GM18498 (cell line): ENCODE data around the gene TXLNA.

ENCODE experiments used
- ATAC-seq: cut with Tn5 transposase; IDR thresholded peaks from one replicate; pipeline ENCODE4 v1.9.1; 2021; ENCODE audit warnings: mild to moderate bottlenecking, moderate library complexity; ENCODE audit not compliant: unreplicated experiment

The TXLNA gene

DNA sequence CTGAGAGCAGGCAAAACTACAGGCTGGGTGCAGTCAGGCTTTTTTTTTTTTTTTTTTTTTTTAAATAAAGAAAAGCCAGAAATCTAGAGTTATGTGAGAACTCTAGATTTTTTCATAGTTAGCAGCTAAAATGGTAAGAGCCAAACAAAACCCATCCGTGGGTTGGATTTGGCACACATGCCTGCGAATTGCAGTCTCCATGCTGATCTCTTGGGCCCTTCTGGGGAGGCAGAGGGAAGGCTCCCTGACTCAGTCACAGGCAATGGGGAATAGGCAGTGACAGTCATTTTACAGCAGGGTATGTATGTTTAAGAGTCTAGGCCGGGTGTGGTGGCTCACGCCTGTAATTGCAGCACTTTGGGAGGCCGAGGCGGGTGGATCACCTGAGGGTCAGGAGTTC, 2.6 kb downstream of the TXLNA start:
- ATAC-seq, result no peak

DNA sequence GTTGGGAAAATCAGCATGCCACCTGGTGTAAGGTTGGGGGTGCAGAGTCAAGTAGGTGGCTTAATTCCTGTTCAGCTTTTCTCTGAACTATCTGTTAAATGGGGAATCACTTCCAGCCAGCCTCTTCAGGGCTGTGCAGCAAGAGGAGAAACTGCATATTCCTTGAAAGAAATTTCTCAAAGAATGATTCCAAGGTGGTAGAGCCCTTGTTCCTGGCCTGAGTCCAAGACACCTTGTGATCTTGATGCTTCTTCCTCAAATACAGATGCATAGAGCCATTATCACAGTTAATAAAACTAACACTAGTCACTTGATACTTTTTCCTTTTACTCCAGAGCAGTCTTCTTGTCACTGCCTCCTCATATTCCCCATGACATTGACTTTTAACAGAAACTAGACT, 5.2 kb downstream of the TXLNA start:
- no peak for ATAC-seq

DNA sequence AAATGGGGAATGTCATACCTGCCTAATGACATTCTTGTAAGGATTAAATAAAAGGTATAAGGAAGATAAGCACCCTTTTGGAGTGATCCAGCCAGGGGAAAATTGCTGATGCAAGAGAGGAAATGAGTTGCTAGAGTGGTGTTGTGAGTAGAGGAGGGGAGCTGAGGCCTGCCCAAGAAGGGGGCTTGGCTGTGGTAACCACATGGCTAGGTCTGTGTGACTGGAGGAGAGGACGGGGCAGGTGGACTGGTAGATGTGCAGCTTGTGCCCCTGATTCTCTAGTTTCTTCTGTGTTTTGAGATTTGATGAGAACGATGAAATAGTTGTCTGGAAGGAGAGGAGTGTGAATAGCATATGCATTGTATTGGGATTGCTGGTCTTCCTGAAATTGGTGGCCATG, 6.6 kb downstream of the TXLNA start:
- ATAC-seq, result no peak

DNA sequence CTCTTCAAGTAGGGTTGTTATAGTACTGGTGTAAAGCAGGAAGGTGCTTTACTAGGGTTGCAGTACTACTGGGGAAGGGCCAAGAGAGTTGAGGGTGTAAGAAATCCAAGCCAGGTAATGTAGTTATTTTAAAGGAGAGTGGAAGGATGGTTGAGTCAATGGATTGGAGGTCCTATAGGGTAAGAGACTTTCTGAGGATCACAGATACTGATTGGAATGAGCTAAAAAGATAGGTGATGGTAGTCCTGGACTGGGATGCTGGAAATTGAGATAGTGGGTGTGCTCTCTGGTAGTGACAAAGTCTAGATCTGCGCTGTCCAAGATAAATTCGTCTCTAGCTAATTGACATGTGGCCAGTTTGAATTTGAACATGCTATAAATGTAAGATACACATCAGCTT, 7.0 kb downstream of the TXLNA start:
- no peak for ATAC-seq

DNA sequence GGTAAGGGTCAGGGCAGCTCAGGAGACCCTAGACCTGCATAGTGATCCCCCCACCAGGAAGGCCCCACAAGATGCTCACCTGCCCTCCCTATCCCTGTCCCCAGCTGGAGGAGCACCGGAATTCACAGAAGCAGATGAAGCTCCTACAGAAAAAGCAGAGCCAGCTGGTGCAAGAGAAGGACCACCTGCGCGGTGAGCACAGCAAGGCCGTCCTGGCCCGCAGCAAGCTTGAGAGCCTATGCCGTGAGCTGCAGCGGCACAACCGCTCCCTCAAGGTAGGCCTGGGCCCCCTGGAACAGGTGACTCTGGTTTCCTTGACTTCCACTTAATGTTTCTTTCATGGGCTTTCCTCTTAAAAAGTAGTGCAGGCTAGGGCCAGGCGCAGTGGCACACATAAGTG, 8.4 kb downstream of the TXLNA start:
- ATAC-seq, result no peak

DNA sequence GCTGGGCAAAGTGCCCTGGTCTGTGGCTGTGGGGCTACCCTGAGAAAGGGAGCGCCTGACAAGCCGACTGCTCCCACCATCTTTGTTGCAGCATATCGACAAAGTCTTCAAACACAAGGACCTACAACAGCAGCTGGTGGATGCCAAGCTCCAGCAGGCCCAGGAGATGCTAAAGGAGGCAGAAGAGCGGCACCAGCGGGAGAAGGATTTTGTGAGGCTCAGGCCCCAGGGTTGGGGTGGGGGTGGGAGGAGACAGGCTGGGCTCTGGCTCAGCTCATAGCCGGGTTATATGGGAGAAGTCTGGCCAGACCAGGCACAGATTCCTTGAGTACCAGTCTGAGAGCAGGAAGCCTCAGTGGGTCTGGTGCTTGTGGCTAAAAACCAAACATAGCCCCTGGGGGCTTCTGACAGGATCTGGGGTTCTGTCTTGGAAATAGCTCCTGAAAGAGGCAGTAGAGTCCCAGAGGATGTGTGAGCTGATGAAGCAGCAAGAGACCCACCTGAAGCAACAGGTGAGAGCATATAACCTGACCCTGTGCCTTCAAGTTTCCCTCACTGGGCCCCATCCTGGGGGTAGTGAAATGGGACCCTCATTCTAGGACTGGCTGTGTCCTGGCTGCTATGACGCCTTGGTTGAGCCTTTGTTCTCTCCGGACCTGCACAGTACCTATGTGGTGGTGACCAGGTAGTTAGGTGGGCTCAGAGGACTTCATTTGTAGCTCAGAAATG, 12.9 kb downstream of the TXLNA start:
- no peak for ATAC-seq

DNA sequence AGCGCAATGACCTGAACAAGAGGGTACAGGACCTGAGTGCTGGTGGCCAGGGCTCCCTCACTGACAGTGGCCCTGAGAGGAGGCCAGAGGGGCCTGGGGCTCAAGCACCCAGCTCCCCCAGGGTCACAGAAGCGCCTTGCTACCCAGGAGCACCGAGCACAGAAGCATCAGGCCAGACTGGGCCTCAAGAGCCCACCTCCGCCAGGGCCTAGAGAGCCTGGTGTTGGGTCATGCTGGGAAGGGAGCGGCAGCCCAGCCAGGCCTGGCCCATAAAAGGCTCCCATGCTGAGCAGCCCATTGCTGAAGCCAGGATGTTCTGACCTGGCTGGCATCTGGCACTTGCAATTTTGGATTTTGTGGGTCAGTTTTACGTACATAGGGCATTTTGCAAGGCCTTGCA, 15.5 kb downstream of the TXLNA start:
- ATAC-seq, result no peak

DNA sequence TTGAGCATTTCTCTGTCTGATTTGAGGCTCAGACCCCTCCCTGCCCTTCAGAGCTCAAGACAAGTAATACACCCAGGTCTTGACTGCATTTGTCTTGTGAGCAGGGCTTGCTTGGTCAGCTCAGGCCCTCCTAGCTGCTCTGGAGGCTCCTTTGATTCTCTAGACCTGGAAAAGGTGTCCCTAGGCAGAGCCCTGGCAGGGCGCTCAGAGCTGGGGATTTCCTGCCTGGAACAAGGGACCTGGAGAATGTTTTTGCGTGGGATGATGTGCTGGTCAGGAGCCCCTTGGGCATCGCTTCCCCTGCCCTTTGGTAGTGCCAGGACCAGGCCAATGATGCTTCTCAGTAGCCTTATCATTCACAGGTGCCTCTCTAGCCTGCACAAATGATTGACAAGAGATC, 16.1 kb downstream of the TXLNA start:
- no peak for ATAC-seq

DNA sequence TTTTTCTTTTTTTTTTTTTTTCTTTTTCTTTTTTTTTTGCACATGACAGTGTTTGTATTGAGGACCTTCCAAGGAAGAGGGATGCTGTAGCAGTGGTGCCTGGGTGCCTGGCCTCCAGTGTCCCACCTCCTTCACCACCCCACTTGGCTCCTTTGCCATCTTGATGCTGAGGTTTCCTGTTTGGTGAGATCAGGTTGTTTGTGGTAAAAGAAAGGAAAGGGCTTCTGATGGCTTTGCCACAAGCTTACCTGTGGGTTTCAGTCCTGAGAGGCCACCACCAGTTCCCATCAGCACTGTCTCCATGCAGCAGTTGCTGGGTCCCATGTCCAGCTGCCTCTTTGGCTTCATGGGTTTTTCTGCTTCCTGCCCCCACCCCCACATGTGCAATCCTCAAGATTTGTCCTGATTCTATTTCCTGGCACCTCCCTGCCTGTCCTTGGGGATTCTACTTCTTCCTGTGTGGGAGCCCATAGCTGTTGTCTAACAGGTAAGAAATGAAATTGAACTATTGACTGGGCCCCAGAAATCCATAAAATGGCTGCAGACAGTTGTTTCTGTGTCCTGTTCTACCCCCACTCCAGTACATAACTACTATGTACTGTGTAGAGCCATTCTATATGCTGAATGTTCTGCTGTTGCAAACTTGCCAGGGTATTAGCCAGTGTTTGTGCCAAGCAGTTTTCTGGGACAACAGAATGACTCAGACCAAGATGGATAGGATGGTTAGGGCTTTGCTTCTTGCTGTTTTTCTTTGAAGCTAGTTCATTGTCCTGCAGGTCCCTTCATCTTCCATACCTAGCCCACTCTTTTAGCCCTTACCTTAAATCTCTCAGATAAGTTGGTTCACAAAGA, 16.7 kb downstream of the TXLNA start:
- no peak for ATAC-seq

DNA sequence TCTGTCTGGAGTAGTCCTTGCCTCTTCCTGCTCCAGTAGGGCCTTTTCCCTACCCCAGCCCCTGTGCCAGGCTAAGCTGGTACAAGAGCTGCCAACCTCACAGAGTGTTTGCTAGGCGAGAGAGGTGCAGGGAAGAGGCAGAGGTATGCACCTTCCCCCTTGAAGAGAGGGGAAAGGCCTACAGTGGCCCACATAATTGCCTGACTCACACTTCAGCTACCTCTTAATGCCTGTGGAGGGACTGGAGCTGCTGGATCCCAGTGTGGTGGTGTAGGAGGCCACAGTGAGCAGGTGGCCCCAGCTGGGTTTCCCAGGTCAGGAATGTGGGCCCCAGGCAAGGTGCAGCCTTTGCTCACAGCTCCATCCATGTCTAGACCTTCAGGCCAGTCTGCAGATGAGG, 17.6 kb downstream of the TXLNA start:
- ATAC-seq, result no peak

DNA sequence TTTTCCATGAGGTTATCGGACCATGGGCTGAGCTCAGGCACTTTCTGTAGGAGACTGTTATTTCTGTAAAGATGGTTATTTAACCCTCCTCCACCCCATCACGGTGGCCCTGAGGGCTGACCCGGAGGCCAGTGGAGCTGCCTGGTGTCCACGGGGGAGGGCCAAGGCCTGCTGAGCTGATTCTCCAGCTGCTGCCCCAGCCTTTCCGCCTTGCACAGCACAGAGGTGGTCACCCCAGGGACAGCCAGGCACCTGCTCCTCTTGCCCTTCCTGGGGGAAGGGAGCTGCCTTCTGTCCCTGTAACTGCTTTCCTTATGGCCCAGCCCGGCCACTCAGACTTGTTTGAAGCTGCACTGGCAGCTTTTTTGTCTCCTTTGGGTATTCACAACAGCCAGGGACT, 18.4 kb downstream of the TXLNA start:
- no peak for ATAC-seq

DNA sequence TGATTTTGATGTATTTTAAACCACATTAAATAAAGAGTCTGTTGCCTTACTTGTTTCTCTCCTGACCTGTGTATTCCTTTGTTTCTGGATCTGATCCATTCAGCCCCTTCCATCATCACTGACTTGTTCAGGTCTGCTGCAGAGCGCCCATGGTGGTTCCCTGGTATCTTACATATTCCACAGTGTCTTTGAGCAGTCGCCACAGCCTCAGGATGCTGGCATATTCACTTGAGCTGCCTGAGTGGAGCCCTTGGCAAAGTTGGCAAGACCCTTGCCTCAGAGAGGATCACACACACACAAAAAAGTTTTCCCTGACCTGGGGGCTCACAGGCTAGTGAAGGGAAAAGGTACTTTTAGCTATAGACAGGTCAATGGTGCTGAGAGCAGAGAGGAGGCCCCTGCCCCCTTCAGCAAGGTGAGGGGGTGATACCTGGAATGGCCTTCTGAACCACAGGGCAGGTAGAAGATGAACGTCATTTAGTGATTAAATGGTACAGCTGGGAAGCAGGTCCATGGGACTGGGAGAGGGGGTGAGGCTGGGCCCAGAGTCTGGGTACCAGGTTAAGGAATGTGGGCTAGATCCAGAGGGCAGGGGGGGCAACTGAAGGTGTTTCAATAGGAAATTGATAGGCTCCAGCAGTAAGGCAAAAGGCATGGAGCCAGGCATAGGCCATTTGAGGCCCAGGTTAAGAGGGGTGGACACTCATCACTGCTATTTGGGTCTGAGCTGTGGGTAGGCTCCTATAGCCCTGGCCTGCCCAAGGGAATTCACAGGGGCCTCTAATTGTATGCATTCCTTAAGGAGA, 19.0 kb downstream of the TXLNA start:
- no peak for ATAC-seq

DNA sequence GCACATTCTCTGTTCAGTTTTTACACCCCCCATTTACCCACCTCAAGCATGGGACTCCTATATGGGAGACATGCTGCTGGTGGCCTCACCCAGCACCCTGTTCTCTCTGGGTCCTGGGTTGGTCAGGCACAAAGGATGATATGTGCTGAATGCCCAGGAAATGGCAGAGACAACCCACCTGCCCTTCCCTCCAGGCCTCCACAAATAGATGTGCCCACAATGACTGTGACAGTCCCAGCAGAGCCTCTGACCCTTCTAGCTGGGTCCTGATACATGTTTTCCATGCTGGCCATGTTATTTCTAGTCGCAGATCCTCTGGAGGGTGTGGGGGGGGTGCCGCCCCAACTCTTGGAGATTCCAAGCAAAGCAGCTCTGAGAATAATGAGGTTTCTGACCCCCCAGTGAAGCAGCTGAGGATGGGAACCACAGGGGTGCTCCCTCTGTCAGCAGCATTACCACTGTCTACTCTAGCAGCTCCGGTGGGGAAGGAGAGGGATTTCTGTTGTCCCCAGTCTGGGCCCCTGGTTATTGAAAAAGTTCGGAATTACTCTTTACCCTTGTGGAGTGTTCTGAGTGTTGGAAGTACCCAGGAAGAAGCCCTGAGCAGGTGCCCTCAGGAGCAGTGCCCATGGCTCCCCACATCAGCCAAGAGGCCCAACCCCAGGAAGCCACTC, 19.7 kb downstream of the TXLNA start:
- ATAC-seq, result no peak

DNA sequence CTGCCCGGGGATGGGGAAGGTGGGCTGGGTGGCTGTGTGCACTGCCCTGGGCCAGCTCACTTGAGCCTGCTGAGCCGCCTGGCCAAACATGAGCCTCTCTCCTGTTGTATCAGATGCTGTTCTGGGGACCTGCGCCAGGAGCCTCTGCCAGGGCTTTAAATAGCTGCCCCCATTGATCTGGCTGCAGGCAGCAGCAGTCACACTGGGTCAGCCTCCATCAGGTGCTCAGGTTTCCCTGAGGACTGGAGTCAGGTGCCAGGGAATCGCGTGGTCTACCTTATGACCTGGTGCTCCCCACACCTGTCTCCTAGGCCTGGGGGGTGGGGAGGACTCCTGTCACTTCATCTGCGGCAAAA, 20.2 kb downstream of the TXLNA start:
- ATAC-seq, result no peak

DNA sequence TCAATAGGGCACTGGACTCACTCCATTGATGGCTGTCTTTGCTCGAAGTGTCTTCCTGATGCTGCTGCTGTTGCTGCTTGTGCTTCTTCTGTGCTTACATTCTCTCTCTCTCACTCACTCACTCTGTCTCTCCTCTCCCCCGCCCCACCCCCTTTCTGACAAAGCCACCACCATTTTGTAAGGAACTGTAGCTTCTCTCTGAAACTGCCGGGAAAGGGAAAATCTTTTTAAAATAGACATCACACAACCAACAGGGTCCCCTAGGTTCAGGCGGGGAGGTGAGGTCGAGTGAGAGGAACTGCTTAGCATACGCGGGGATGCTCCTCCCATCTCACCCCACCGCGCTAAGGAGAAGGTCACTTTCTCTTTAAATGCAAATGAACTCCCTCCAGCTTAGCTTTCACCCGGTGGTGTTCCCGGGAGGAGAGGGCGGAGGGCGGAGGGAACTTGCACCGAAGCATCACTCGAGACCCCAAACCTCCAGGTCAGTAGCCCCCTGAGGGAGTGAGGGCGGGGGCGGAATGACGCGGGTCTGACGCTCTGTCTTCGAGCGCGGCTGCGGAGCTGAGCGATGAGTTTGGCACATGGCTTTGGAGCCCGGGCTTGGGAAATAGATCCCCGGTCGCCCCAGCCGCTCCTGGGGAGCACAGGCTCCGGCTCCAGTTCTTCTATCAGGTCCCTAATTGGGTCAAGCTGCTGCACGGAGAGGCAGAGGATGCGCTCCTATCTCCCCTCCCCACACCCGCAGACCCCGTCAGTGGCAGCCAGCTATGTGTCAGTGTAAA, 20.9 kb downstream of the TXLNA start, which contains the start of gene CCDC28B:
Gene CCDC28B (plus strand): TSS at position 370 of the 785 bp plus-strand sequence. CDS start 1,341 bp downstream, outside the sequence.
- ATAC-seq, result peak; percentile 37

DNA sequence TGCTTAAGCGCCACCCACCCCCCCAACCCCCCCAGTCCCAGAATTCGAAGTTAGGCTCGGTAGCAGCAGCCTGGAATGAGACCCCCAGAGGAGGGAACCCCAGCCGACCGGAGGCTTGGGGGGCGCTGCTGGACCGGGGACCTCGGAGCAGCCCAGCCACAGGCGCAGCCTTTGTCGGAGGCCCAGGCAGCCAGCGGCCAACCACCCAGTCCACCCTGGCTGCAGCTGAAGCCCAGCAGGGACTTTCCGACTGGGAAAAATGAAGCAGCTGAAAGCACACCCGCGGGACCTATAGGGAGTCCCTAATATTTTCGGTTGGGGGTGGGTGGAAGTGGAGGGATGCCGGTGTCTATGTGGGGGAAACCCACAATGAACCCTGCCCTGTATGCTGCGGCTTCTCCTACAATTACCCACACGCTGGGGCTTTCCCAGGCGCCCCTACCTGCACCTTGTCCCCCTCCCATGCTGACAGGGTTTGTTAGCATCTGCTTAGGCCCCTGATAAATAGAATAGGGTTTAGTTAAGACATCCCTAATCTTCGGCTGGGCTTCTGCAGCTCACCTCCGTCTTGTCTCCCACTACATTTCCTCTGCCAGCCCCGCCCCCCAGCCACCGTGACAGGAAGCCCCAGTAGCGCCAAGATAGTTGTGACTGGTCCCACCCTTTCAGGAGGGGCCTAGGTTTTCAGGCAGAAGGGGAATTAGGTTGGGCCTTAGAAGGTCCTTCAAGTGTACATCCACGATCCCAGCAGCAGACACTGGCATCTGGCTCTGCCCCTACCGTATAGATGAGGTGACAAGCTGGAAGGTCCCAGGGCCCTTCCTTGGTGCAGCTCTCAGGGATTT, 21.8 kb downstream of the TXLNA start:
- no peak for ATAC-seq

DNA sequence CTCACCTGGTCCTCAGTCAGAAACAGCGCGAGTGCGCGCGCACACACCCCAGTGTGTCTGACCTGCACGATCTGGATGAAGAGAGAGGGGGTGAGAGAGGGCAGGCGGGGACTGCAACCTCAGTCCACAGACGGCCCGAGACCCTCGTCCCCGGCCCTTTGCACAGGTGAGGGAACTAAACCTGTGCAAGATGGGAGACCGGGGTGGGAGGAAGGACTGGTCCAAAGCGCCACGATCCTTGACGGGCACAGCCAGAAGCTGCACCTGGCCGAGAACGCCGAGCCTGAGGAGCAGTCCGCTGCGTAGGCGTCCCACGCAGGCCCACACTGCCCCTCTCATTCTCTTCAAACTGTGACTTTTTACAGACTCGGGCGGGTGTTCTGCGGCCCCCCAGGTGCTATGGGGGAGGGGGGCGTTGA, 25.5 kb downstream of the TXLNA start:
- ATAC-seq, result no peak

DNA sequence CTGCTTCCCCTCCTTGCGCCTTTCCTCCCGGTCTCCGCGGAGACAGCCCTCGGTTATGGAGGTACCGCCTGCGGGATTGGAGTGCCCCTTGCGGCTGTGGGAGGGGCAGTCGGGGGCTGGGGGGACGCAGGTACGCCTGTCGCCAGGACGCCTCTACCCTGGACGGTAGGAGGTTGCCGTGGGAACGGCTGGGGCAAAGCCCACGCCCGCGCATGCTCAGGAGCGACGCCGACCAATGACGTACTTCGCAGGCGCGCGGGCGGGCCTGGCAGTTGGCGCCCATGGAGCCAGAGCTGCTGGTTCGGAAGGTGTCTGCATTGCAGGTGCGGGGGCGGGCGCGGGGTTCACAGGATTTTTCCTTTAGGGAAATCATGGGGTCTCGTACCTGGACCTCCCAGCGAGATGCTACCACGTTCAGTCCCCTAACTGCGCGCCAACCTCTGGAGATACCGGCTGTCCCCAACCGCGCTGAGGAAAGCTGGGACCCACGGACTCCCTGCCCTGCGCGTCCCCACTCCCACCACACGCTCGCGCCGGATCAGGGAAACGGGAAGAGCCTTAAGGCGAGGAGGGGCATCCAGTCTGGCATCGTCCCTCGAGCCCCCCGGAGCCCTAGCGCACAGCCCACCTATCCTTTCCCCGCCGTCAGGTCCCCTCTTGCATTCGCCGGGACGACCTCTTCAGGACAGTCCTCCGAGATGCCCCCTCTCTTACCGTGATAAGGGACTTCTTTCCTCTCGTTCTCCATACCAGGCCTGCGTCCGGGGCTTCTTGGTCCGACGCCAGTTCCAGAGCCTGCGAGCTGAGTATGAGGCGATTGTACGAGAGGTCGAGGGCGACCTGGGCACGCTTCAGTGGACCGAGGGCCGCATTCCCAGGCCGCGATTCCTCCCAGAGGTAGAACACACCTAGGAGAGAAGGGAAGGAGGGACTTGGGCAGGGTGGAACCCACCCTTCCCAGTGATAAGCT, 26.2 kb downstream of the TXLNA start, which contains the start of gene IQCC:
Gene IQCC (plus strand): TSS at position 271 of the 970 bp plus-strand sequence. CDS start 11 bp downstream, at position 282.
- ATAC-seq, result peak; percentile 61
